ENCODE measurements around the gene BLID.

DNA sequence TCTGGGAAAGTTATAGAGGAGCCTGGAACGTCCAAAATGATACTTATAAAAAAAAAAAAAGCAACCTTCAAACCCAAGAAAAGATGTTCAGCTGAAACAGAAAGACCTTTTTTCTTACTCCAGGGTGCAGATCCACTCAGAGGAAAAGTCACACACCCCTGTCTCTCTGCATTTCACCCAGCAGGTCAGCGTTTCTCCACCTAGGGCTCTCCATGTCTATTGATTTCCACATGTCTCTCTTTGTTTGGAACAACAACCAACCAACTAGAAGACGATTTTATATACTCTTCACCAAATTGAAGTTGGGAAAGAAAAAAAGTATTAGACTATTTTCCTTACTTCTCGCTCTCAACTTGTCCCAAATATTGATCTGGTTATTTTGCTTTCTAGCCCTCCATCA, 42.2 kb upstream of the BLID start:
- TF ChIP-seq, protein P1, sequence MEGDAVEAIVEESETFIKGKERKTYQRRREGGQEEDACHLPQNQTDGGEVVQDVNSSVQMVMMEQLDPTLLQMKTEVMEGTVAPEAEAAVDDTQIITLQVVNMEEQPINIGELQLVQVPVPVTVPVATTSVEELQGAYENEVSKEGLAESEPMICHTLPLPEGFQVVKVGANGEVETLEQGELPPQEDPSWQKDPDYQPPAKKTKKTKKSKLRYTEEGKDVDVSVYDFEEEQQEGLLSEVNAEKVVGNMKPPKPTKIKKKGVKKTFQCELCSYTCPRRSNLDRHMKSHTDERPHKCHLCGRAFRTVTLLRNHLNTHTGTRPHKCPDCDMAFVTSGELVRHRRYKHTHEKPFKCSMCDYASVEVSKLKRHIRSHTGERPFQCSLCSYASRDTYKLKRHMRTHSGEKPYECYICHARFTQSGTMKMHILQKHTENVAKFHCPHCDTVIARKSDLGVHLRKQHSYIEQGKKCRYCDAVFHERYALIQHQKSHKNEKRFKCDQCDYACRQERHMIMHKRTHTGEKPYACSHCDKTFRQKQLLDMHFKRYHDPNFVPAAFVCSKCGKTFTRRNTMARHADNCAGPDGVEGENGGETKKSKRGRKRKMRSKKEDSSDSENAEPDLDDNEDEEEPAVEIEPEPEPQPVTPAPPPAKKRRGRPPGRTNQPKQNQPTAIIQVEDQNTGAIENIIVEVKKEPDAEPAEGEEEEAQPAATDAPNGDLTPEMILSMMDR (IDR thresholded peaks at IDR 0.05 in 4 of 5, conservative IDR thresholded peaks at IDR 0.05 in 1 of 5) = no peak
- TF ChIP-seq POLR2A (IDR thresholded peaks at IDR 0.05) = no peak

Measured in gastrocnemius medialis (tissue), 4 donors.